K562 (cell line): ENCODE data around the gene SGMS1. TPM values are rescaled to one million over a fixed set of nuclear protein-coding genes. Genes with fewer than 3 reads are reported as not detected.

Source experiments
- CBX3 ChIP-seq, 2 experiments: IDR thresholded peaks; 1 replicate in 1 of 2; 2 replicates in 1 of 2; pipeline ENCODE4 v1.6.1; 2012; ENCODE audit warnings: inconsistent platforms in 2 of 2, low read length in 2 of 2, borderline replicate concordance in 1 of 2, control low read depth in 1 of 2
- EGR1 ChIP-seq: fragments of 450-650 bp; conservative IDR thresholded peaks from 2 replicates; pipeline ENCODE4 v1.6.1; 2017; ENCODE audit warnings: mild to moderate bottlenecking
- FOXA3 ChIP-seq, 2 experiments: fragments of 450-650 bp in 1 of 2; sonication (generic) in 1 of 2; formaldehyde crosslinking; IDR thresholded peaks in 1 of 2; conservative IDR thresholded peaks in 1 of 2; 2 replicates each; pipeline versions ENCODE4 v1.4.0 to v1.8.0; 2020 to 2022; ENCODE audit warnings: mild to moderate bottlenecking in 2 of 2, missing genetic modification reagents in 1 of 2
- KAT8 ChIP-seq: fragments of 450-650 bp; IDR thresholded peaks from 2 replicates; pipeline ENCODE4 v1.6.1; 2016; ENCODE audit warnings: low read depth, mild to moderate bottlenecking
- PURB ChIP-seq: sonication (generic); formaldehyde crosslinking; IDR thresholded peaks from 2 replicates; pipeline ENCODE4 v1.9.0; 2021; ENCODE audit warnings: low read depth, mild to moderate bottlenecking, missing genetic modification reagents
- RBFOX2 ChIP-seq: fragments of 200-400 bp; formaldehyde crosslinking; IDR thresholded peaks from 2 replicates; pipeline ENCODE4 v1.6.1; 2017; ENCODE audit warnings: low read depth, mild to moderate bottlenecking, low read length, moderate library complexity
- SNRNP70 ChIP-seq: fragments of 200-400 bp; formaldehyde crosslinking; optimal IDR thresholded peaks from 2 replicates; pipeline ENCODE3; 2017; ENCODE audit warnings: low read depth, low read length
- polyA plus RNA-seq, 8 experiments: library from polyadenylated mRNA; depleted of rRNA in 4 of 8; stranded (reverse) in 5 of 8; unstranded in 3 of 8; fragments of >200 nt; fragmentation: Nextera tagmentation in 2 of 8; fragmentation: Illumina TruSeq in 1 of 8; extraction: Ambion mirVana in 2 of 8; extraction: Trizol in 1 of 8; gene quantifications; 2 replicates each; pipeline versions ENCODE4 v1.2.1 to v1.2.3, GENCODE V29; 2011 to 2014; ENCODE audit warnings: inconsistent platforms in 1 of 8, missing spikeins in 1 of 8
- total RNA-seq, 7 experiments: library from RNA; depleted of rRNA in 6 of 7; stranded (reverse); fragments of >200 nt in 6 of 7; fragmentation: Illumina TruSeq in 2 of 7; extraction: Trizol in 2 of 7; gene quantifications; 2 replicates each; pipeline versions ENCODE4 v1.2.1 to v1.2.3, GENCODE V29; 2011 to 2021; ENCODE audit warnings: low replicate concordance in 1 of 7
- TF ChIP-seq, protein P1 (sequence below): sonication (generic); formaldehyde crosslinking; IDR thresholded peaks from 2 replicates; pipeline ENCODE4 v1.8.0; 2022; ENCODE audit warnings: mild to moderate bottlenecking, missing genetic modification reagents
- TF ChIP-seq, protein P2 (sequence below): fragments of 450-650 bp; formaldehyde crosslinking; IDR thresholded peaks from 2 replicates; pipeline ENCODE4 v1.4.0; 2020; ENCODE audit warnings: mild to moderate bottlenecking, moderate library complexity
- TF ChIP-seq, protein P3 (sequence below): fragments of 250-450 bp; sonication (Bioruptor Pico); IDR thresholded peaks from 2 replicates; pipeline ENCODE4 v1.8.0; 2021; ENCODE audit warnings: moderate library complexity, mild to moderate bottlenecking, inconsistent platforms
- TF ChIP-seq, protein P4 (sequence below), 2 experiments: IDR thresholded peaks; 2 replicates each; pipeline ENCODE4 v1.6.1; 2012; ENCODE audit warnings: improper control_type of control experiment in 2 of 2, low read depth in 2 of 2, low read length in 2 of 2, borderline replicate concordance in 1 of 2

The SGMS1 gene
- total and polyA plus RNA-seq, 9 of the 15 experiments (the other 6 are each of a cell fraction or from before 2014, with no cell fraction given): 22.6 to 232 (median 82.2) TPM

DNA sequence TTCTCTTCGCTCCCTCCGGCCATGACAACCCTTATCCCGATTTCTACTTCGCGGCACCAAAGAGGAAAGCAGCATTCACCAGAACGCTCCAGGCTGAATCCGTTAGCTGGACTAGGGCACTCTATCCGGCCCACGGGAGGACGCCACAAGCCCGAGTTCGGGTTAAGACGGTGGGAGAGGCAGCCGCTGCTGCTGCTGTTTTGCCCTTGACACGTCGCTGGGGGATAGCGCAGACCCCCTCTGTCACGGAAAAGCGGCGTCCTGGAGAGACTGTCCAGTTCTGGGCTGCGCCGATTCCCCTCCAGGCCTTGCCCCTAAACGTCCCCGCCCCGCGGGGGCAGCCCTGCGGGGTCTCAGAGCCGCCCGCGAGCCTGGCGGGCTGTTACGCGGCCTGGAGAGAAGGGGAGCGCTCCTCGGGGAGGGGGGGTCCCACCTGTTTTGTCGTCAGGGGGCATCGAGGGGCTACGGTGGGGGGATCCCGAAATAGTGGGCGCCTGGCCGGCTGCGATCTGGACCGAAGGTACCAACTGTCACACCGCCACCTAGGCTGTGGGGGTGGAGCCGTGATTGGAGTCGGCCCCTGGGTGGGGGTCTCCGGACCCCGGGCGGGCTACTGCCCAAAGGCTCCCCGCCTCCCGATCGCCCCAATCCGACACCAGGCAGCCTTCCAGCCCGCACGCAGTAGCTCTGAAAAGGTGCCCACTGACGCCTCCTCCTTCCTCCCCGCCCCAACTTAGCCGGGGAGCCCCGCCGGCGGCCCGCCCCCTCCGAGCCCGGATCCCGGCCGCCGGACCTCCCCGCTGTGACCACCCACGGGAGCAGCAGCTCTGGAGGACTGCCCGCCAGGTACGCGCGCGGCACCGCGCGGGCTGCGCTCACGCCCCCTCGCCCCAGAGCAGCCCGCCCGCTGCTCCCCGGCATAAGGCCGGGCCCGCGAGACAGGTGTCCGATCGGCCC, 772 bp downstream of the SGMS1 start (continued):
- TF ChIP-seq, protein P1, sequence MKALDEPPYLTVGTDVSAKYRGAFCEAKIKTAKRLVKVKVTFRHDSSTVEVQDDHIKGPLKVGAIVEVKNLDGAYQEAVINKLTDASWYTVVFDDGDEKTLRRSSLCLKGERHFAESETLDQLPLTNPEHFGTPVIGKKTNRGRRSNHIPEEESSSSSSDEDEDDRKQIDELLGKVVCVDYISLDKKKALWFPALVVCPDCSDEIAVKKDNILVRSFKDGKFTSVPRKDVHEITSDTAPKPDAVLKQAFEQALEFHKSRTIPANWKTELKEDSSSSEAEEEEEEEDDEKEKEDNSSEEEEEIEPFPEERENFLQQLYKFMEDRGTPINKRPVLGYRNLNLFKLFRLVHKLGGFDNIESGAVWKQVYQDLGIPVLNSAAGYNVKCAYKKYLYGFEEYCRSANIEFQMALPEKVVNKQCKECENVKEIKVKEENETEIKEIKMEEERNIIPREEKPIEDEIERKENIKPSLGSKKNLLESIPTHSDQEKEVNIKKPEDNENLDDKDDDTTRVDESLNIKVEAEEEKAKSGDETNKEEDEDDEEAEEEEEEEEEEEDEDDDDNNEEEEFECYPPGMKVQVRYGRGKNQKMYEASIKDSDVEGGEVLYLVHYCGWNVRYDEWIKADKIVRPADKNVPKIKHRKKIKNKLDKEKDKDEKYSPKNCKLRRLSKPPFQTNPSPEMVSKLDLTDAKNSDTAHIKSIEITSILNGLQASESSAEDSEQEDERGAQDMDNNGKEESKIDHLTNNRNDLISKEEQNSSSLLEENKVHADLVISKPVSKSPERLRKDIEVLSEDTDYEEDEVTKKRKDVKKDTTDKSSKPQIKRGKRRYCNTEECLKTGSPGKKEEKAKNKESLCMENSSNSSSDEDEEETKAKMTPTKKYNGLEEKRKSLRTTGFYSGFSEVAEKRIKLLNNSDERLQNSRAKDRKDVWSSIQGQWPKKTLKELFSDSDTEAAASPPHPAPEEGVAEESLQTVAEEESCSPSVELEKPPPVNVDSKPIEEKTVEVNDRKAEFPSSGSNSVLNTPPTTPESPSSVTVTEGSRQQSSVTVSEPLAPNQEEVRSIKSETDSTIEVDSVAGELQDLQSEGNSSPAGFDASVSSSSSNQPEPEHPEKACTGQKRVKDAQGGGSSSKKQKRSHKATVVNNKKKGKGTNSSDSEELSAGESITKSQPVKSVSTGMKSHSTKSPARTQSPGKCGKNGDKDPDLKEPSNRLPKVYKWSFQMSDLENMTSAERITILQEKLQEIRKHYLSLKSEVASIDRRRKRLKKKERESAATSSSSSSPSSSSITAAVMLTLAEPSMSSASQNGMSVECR: 0 out of 2 replicates have a peak, but pooled peaks have one; percentile 21
- TF ChIP-seq PURB (CRISPR knock-in tag) (no peak), FOXA3 (CRISPR knock-in tag; conservative IDR thresholded peaks at IDR 0.05 in 1 of 2, IDR thresholded peaks at IDR 0.05 in 1 of 2) (0 out of 4 replicates have a peak, but pooled peaks of 1 of the 2 experiments have one; percentile 2), RBFOX2 (no peak; the same call in 1 of the 2 replicates), EGR1 (peak; percentile 21; the same call in 1 of the 2 replicates), KAT8 (no peak), CBX3 (IDR thresholded peaks at IDR 0.05; ENCODE audit: borderline replicate concordance in 1 of 2, low read length in 2 of 2) (no peak), SNRNP70 (no peak)
- TF ChIP-seq, protein P2, sequence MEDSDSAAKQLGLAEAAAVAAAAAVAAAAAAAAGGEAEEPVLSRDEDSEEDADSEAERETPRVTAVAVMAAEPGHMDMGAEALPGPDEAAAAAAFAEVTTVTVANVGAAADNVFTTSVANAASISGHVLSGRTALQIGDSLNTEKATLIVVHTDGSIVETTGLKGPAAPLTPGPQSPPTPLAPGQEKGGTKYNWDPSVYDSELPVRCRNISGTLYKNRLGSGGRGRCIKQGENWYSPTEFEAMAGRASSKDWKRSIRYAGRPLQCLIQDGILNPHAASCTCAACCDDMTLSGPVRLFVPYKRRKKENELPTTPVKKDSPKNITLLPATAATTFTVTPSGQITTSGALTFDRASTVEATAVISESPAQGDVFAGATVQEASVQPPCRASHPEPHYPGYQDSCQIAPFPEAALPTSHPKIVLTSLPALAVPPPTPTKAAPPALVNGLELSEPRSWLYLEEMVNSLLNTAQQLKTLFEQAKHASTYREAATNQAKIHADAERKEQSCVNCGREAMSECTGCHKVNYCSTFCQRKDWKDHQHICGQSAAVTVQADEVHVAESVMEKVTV (CRISPR knock-in tag): no peak
- TF ChIP-seq, protein P3, sequence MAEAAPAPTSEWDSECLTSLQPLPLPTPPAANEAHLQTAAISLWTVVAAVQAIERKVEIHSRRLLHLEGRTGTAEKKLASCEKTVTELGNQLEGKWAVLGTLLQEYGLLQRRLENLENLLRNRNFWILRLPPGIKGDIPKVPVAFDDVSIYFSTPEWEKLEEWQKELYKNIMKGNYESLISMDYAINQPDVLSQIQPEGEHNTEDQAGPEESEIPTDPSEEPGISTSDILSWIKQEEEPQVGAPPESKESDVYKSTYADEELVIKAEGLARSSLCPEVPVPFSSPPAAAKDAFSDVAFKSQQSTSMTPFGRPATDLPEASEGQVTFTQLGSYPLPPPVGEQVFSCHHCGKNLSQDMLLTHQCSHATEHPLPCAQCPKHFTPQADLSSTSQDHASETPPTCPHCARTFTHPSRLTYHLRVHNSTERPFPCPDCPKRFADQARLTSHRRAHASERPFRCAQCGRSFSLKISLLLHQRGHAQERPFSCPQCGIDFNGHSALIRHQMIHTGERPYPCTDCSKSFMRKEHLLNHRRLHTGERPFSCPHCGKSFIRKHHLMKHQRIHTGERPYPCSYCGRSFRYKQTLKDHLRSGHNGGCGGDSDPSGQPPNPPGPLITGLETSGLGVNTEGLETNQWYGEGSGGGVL (CRISPR knock-in tag): no peak
- TF ChIP-seq, protein P4, sequence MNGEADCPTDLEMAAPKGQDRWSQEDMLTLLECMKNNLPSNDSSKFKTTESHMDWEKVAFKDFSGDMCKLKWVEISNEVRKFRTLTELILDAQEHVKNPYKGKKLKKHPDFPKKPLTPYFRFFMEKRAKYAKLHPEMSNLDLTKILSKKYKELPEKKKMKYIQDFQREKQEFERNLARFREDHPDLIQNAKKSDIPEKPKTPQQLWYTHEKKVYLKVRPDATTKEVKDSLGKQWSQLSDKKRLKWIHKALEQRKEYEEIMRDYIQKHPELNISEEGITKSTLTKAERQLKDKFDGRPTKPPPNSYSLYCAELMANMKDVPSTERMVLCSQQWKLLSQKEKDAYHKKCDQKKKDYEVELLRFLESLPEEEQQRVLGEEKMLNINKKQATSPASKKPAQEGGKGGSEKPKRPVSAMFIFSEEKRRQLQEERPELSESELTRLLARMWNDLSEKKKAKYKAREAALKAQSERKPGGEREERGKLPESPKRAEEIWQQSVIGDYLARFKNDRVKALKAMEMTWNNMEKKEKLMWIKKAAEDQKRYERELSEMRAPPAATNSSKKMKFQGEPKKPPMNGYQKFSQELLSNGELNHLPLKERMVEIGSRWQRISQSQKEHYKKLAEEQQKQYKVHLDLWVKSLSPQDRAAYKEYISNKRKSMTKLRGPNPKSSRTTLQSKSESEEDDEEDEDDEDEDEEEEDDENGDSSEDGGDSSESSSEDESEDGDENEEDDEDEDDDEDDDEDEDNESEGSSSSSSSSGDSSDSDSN (IDR thresholded peaks at IDR 0.05; ENCODE audit: borderline replicate concordance in 1 of 2, low read depth in 2 of 2, low read length in 2 of 2): peak in 1 of 2 experiments; percentile 84; a peak in 2 of 4 replicates
